Mucosa of gallbladder (tissue), 1 donor: ENCODE data around the gene GLIS1. TPM values are rescaled to one million over a fixed set of nuclear protein-coding genes. Genes with fewer than 3 reads are reported as not detected.
A peak's percentile ranks its signal among the peaks of the same experiment; 100 is the strongest.

Experiments
- DNase-seq: peaks from one replicate; pipeline ENCODE4 v3.0.0-alpha.2; 2020; ENCODE audit warnings: low spot score
- total RNA-seq: library from RNA; stranded (reverse); gene quantifications from one replicate; pipeline ENCODE4 v1.2.1, GENCODE V29; 2021
- donor health status: DM: no; HTN: no; CAD: no.

The GLIS1 gene
- total RNA-seq, 1 donor from 2014 or later = 0.17 TPM

DNA sequence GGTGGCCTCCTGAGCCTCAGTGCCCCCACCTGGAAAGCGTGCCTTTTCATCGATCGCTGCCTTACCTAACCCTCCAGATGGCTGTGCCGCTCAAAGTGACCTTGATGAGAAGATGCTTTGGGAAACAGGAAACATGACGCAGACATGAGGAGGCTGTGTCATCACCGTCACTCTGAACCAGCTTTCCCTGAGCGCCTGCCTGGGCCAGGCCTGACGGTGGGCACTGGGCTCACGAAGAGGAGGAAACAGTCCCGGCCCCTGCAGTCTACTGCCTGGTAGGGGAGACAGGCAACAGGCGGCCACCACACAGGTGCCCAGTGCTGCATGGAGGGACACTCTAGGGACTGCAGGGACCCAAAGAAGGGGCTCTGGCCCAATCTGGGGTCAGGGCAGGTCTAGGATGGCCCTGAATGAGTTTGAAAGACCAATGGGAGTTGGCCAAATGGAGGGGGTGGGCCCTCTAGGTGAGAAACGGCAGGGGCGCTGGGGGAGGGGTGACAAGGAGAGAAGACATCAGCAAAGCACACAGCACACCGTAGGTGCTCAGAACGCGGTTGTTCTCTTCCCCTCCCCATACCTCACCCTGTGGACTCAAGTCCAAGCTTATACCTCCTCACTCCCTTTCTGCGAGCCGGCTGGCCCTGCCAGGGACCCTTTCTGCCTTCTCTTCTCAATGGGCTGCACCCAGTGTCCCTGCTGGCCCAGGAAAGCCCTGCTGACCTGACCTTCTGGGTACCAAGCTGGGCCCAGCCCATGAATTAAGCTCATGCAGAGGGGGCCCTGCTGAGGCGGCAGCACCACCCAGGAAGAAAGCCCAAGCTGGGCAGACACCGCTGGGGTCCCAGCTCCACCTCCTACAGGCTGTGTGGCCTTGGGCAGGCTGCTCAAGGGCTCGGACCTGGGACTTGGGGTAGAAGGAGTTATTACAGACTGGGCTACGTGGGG, 44.9 kb downstream of the GLIS1 start:
- no peak for DNase-seq

DNA sequence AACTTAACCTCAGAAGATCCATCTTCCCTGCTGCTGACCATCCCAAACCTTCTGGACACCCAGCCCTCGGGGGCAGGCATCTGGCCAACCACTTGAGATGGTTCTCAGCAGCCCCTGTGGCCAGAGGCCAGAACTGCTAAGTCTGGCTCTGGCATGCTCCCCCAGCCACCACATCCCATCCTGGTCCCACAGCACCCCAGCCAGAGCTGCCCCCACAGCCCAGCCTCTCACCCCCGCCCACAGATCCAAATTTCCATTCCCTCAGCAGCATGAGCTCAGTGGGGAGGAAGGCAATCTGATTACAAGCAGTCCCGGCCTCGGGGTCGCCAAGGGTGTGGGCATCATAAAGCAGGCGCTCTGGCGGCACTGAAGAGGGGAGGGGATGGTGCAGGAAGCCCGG, 45.6 kb downstream of the GLIS1 start:
- no peak for DNase-seq

DNA sequence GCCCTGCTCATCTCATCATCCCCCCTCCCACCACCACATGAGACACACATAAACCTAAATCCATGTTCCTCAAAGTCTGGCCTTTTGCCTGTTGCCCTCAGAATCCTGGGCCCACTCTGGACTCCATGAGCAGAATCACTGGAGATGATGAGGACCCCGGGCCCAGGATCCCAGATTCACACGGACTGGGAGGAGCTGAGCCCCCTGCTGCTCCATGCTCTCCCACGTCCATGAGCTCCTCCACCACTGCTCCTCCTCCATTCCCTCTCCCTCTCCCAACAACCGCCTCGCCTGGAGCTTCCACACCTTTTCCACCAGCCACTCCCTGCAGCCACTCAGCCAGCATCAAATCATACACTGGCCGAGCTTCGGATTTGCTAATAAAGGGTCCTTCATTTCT, 47.6 kb downstream of the GLIS1 start:
- DNase-seq = no peak

DNA sequence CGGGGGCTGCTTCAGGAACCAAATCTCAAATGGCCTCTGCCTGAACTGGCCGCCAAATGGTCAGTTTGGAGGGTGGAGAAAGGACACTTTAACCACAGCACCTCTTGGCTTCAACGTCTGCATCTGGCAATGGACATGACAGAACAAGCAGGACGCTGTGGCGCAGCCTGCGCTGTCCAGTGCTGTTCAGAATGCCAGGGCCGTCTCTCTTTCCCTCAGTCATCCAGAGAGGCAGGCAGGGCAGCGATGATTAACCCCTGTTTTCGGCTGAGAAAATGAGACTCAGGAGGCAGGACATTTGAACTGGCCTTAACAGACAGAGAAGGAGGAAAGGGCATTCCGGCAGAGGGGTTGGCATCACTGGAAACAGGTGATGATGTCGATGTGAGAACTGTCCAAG, 48.6 kb downstream of the GLIS1 start:
- no peak for DNase-seq

DNA sequence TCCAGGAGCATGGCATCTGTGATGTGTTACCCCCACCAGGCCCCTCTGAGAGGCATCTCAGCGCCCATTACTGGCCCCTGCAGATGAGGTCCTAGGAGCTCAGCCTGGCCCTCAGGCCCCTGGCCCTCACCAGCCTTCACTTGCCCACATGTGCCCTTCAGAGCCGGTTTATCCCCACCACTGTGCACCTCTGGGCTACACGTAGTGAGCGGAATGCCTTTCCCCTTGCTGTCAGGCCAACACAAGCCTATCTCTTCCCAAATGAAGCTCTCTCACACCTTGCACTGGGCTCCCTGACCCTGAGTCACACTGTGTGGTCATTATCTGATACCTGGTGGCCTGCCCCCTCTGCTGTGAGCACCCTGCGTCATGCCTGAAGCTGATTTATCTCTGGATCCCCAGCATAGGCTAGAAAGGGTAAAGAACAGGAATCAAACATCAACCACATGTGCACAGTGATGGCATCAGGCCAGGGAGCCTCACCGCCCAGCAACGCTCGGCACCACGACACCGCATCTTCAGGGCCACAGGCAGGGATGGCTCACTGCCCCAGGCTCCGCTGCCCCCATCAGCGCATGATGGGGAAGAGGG, 49.1 kb downstream of the GLIS1 start:
- no peak for DNase-seq

DNA sequence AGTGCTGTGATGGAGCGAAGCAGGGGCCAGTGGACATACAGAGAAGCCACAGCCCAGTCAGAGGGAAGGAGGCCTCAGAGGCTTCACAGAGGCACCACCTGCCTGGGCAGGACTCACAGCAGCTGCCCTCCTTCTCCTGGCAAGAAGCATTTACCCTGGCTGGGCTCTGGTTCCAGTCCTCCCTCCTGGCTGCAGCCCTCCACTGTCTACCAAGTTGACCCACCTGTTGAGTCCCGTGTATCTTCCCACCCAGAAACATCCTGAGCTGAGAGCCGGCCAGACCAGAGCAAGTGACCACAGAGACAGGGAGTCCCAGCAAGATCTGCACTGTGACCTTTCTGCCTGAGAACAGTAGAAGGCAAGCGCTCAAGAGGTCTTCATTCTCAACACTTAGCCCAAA, 49.7 kb downstream of the GLIS1 start:
- DNase-seq = no peak

DNA sequence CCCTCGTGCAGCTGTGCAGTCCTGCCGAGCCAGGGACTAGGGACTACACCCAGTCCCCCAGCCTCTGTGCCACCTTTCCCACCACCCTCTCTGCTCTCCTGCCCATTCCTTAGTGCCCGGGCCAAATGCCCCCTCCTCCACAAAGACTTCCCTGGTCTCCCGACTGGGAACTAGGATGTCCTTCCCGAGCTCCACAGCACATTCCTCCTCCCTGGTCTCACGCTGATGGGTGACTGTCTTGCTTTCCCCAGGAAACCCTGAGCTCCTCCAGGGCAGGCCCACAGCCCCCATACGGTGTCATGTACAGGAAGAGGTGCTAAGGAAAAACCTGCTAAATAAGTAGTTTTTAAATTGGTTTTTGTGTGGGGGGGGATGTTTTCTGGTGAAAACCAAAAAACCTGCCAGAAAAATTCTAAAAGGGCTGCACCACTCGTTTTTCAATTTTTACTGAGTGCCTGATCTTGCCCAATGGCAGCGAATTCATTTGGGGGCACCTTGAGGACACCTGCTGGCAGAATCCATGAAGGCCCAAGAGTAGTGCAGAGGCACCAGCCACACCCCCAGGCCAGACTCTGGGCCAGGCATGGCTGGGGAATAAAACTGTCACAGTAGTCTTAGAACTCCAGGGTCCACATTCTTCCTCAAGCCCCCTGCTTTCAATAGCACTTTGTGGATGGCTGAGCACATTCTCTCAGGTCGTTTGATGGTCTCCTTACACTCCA, 50.4 kb downstream of the GLIS1 start:
- DNase-seq = no peak

DNA sequence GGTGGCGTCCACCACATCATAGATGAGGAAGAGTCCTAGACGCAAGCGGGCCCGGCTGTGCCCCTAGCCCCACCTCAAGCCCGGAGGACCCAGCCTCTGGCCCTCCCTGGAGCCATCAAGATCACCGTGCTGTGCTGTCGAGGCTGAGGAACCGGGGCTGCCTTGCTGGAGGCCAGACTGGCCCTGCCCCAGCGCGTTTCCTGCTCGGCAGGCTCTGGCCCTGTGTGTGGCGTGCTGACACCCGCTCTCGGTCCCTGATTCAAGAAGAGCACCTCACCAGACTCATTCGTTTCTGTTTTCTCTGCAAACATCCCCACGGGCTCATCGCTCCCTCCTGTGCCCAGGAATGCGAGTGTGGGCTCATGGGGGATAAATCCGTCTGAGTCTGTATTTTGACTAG, 51.1 kb downstream of the GLIS1 start:
- no peak for DNase-seq

DNA sequence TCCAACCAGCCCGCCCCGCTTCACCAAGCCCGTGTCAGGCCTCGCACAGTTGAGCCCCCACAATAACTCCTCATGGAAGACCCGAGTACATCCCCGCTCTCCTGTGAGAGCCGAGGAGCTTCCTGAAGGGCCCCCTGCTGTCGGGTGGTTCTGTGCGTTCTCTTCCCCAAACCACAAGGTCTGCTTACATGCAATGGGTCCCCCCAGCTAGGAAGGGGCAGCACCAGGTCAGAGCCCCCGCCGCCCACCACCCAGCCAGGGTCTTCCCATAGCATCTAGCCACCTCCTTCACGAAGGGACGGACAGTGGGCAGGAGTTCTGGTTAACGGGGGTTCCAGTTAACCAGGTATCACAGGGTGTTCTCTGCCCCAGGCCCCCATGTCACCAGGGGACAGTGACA, 51.5 kb downstream of the GLIS1 start:
- DNase-seq = no peak

DNA sequence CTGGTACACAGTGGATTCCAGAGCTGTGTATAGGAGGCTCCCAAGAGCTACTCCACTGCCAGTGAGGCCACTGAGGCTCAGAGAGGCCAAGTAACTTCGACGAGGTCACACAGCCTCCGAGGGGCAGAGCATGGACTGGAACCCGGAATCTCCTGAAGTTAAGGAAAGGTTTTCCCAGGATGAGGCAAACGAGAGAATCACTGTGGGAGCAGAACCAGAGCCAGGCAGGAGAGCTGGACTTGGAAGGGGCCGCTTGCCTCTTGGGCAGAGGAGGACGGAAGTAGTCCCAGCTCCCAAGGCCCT, 52.0 kb downstream of the GLIS1 start:
- no peak for DNase-seq

DNA sequence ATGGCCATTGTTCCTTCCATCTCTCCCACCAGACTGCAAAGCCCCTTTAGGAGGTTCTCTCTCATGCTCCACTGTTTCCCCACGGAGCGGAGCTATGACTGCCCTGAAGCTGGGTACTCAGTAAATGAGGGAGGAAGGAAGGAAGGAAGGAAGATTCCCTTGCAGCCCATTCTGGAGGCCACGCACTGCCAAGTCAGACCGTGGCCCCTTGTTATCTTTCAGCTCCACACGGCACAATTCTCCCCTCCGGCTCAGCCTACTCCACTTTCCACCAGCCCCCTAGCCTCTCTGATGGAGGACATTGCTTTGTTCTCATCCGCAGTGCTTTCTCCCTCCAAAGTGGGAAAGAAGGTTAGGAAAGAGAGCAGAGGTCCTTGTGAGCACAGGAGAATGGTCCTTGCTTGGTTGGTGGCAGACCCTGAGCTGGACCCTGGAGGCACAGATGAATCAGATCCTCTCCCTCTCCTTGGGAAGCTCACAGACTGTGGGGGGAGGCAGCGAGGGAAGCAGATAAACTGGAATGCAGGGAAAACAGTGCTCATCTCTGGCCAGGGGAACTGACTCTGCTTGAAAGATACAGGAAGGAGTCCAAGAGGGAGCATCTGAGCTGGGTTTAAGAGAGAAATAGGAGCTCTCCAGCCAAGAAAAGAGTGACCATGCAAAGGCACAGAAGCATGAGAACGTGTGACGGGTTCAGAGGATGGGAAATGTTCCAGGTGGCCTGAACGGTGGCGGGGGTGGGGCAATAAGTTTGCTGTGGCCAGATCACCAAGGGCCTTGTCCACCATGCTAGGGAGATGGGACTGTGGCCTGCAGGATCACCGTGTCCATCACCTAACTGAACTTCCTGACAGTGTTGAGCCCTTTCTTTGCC, 52.6 kb downstream of the GLIS1 start:
- no peak for DNase-seq

DNA sequence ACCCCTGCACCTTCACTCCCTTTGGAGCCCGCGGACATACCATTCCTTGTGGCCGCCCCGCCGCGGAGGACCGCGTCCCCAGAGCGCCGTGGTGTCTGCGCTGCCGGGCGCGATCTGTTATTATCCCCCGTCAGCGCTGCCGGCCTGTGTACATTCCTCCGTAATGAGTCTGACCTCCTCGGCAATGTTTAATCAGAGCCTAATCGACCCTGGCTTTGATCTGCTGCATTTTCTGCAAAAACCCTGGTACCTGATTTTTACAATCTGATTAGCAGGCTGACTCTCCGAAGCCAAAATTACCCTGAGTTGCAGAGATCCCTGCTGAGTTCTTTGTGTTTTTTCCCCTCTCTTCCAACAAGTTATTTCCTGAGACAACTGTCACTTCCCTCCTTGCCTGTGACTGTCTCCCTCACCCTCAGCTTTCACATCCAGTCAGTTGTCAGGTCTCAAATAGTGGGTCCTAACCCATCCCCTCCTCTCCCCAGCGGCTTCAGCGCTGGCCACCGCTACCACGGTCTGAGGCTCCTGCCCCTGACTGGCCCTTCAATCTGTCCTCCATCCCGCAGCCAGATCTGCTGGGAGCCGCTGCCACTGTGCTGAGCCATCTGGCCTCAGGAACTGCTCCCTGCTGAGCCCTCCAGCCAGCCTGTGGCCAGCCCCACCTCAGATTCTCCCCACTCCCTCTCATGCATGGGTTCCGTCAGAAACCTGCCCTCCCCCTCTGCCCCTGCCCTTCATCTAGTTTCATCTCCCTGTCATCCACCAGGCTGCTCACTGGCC, 53.5 kb downstream of the GLIS1 start:
- DNase-seq = no peak

DNA sequence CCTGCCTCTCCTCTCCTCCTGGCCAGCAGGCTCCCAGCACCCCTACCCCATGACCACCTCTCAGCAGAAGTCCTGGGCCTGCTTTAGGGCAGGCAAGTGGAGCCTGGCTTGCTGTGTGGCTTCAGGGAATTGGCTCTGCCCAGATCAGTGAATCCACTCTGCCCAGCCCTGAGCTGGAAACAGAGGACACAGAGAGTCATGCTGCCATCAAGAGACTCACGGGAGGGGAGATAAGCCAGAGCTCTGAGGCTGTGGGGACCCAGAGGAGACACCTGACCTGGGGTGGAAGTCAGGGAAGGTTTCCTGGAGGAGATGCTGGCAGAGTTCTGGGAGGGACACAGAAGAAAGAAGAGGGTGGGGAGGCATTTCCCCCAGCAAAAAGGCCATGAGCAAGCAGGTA, 54.2 kb downstream of the GLIS1 start:
- no peak for DNase-seq

DNA sequence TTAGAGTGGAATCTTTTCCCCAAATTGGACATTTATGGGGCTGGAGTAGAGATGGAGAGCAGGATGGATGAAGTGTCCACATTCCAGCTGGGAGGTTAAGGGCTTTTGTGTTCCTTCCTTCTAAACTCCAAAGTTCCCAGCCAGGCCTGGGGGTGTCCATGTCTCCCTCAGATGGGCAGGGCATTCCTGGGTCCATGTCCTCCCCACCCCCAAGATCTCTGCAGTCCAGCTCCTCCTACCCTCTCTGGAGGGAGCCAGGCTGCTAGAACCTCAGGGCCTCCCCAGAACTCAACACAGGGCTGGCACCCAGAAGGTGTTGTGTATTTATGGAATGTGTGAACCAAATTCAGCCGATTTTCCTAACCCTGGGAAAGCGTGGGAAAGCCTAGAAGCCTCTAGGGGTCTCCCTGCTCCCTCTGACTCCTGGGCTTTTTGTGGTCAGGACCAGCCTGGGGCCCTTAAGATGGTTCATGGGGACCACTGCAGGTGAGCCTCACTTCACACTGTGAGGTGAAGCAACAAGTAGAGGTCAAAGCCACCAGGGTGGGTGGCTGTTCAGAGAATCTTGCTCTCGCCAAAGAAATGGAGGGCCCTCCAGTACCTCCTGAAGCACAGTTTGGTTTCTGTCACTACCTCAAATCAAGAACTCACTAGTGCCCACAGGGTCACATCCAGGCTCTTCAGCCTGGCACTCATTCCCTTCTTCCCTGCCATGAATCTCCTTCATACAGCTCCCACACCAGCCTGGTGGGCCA, 54.8 kb downstream of the GLIS1 start:
- DNase-seq = no peak

DNA sequence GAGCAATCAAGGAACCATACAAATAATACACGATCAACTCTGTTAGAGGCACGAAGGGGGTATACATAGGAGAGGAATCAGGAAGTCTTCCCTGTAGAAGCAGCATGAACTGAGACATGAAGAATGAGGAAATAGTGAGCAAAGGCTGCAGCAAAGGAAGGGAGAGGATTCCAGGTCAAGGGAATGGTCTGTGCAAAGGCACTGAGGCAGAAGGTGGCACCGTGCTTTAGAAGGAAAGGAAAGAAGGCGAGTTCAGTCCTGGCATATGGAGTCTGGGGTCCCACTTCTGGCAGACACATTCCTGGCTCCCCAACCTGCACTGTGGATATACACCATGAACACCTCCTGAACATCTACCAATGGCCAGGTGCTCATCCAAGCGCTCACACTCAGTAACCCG, 56.1 kb downstream of the GLIS1 start:
- no peak for DNase-seq

DNA sequence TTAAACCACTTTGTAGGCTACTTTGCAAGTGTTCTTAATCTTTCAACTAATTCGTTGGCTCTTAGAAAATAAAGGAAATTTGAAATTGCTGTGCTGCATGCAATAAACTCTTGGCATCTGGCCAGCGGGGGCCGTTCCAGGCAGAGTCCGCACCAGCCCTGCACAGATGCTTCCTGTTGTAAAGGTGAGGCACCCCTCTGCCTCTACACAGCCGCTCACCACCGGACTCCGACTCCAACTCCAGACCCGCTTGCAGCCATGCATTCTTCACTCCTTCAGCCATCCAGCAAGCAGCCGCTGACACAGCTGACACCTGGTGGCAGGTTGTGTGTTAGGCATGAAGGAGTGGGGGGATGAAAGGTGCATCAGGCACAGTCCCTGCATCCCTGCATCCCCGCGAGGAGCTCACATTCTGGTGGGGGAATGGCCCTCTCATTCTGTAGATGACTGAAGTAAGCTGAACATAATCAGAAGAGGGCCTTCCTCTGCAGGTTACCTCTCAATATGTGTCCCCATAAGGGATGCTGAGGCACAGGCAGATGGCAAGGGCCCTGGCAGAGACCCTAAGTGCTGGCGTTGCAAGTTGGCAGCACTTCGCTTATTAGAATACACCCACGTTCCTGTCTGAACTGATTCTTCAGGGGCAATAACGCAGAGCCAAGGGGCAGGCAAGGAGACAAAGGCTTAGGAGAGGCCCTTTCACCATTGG, 56.8 kb downstream of the GLIS1 start:
- DNase-seq = peak; percentile 17

DNA sequence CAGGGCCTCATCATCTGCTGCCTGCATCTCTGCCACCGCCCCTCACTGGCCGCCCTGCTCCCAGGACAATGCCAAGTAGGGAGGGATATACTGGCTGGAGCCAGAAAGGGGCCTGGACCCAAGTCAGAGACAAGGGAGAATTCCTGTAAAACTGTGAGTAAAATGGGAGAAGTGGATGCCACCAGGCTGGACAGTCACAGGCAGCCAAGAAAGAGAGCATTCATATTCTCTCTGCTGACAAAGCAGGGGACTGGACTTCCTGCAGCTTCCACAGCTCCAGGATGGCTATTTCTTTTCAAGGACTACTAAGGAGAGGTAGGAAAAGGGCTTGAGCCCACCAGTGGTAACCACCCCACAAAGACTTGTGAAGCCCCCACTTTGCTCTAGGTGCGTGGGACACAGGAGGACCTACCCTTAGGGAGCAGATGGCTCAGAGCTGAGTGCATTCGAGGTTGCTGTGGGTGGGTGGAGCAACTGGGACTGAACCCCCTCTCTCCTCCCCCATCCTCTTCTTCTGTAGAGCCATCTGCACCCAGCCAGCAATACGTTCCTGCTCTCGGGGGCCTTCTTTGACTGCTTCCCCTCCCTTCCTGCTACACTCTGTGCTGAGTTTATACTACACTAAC, 57.5 kb downstream of the GLIS1 start:
- DNase-seq = no peak

DNA sequence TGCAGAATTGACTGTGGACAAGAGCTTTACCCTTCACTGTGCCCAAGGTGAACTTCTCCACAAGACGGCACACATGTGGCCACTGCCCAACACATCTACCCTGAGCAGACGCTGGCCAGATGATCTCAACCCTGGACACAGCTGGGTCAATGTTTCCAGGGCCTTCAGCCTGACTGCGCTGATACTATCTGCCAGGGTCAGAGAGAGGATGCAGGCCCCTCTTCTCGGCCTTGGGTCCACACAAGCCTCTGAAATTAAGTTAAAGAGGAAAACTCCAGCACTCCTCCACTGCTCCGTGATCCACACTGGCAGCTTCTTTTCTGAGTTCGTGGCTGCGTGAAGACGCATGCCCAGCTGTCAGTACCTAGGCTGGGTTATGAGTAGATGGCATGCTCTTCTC, 58.1 kb downstream of the GLIS1 start:
- DNase-seq = no peak
